Measurements from ENCODE around the gene ASIC2.

ASIC2 gene

GRCh38 chr17:33055746-33056145 is 237.3 kb downstream of the ASIC2 start:
- Histone ChIP-seq H3K23ac (ENCODE audit: low read depth, low read length, poor library complexity) (no peak overlapping the region), H3K27me3 (ENCODE audit: control insufficient read depth in 3 of 3, insufficient read depth in 3 of 3, low read depth in 1 of 3, low read length in 3 of 3) (no peaks in the 10 kb centered on the region), H3K9ac (ENCODE audit: low read depth, low read length, poor library complexity) (no peak overlapping the region), H2BK120ac (ENCODE audit: low read depth, low read length) (no peak overlapping the region), H2BK15ac (ENCODE audit: low read length) (no peak overlapping the region), H4K8ac (ENCODE audit: low read depth, low read length) (no peak overlapping the region), H3K79me1 (ENCODE audit: low read depth, low read length) (no peaks in the 10 kb centered on the region), H2AK5ac (ENCODE audit: low read depth, low read length) (no peak overlapping the region), H4K91ac (ENCODE audit: low read depth, low read length, poor library complexity) (no peak overlapping the region), H3K27ac (replicated peaks; ENCODE audit: low read length) (no peak overlapping the region), H3K14ac (ENCODE audit: low read length) (no peak overlapping the region), H3K4me2 (ENCODE audit: insufficient read depth, low read length, poor library complexity, severe bottlenecking) (no peak overlapping the region), H2BK5ac (ENCODE audit: low read length) (no peak overlapping the region), H2BK12ac (ENCODE audit: low read length) (no peak overlapping the region), H3K4me1 (ENCODE audit: control insufficient read depth in 2 of 2, insufficient read depth in 1 of 2, low read depth in 1 of 2, low read length in 2 of 2) (no peaks in the 10 kb centered on the region), H3K9me3 (replicated peaks in 1 of 2; ENCODE audit: control insufficient read depth in 2 of 2, insufficient read depth in 1 of 2, low read depth in 1 of 2, low read length in 2 of 2) (no peaks in the 10 kb centered on the region), H3K18ac (ENCODE audit: low read length) (no peak overlapping the region), H3K4ac (ENCODE audit: low read length) (no peak overlapping the region), H3K4me3 (ENCODE audit: low read length in 2 of 2) (no peak overlapping the region), H2AFZ (ENCODE audit: low read length) (no peak overlapping the region), H3K36me3 (replicated peaks in 1 of 2; ENCODE audit: control insufficient read depth in 2 of 2, insufficient read depth in 2 of 2, low read length in 2 of 2) (no peaks in the 10 kb centered on the region)
- DNase-seq (ENCODE audit: low spot score) = no peak
- WGBS, 2 donors (ENCODE audit: extremely low coverage in 2 of 2, insufficient read length in 2 of 2, insufficient replicate concordance in 1 of 2) = no CpG with 5 or more reads among the region's 9 CpGs

- DNase-seq (ENCODE audit: low spot score) = no peak
- no peak overlapping the region for H2BK5ac ChIP-seq (ENCODE audit: low read length)
- H3K9me3 ChIP-seq (replicated peaks in 1 of 2; ENCODE audit: control insufficient read depth in 2 of 2, insufficient read depth in 1 of 2, low read depth in 1 of 2, low read length in 2 of 2) = no peaks in the 10 kb centered on the region
- no peaks in the 10 kb centered on the region for H3K27me3 ChIP-seq (ENCODE audit: control insufficient read depth in 3 of 3, insufficient read depth in 3 of 3, low read depth in 1 of 3, low read length in 3 of 3)
- no peak overlapping the region for H4K8ac ChIP-seq (ENCODE audit: low read depth, low read length)
- H3K9ac ChIP-seq (ENCODE audit: low read depth, low read length, poor library complexity) = no peak overlapping the region
- no CpG with 5 or more reads among the region's 9 CpGs for WGBS, 2 donors (ENCODE audit: extremely low coverage in 2 of 2, insufficient read length in 2 of 2, insufficient replicate concordance in 1 of 2)
- no peak overlapping the region for H2AFZ ChIP-seq (ENCODE audit: low read length)
- no peak overlapping the region for H4K91ac ChIP-seq (ENCODE audit: low read depth, low read length, poor library complexity)
- no peak overlapping the region for H3K18ac ChIP-seq (ENCODE audit: low read length)
- H2BK120ac ChIP-seq (ENCODE audit: low read depth, low read length) = no peak overlapping the region
- H2BK15ac ChIP-seq (ENCODE audit: low read length) = no peak overlapping the region
- no peaks in the 10 kb centered on the region for H3K79me1 ChIP-seq (ENCODE audit: low read depth, low read length)
- H2BK12ac ChIP-seq (ENCODE audit: low read length) = no peak overlapping the region
- no peak overlapping the region for H2AK5ac ChIP-seq (ENCODE audit: low read depth, low read length)
- no peak overlapping the region for H3K27ac ChIP-seq (replicated peaks; ENCODE audit: low read length)
- no peak overlapping the region for H3K23ac ChIP-seq (ENCODE audit: low read depth, low read length, poor library complexity)
- no peaks in the 10 kb centered on the region for H3K4me1 ChIP-seq (ENCODE audit: control insufficient read depth in 2 of 2, insufficient read depth in 1 of 2, low read depth in 1 of 2, low read length in 2 of 2)
- H3K14ac ChIP-seq (ENCODE audit: low read length) = no peak overlapping the region
- no peak overlapping the region for H3K4ac ChIP-seq (ENCODE audit: low read length)
- H3K4me3 ChIP-seq (ENCODE audit: low read length in 2 of 2) = no peak overlapping the region
- H3K4me2 ChIP-seq (ENCODE audit: insufficient read depth, low read length, poor library complexity, severe bottlenecking) = no peak overlapping the region
- H3K36me3 ChIP-seq (replicated peaks in 1 of 2; ENCODE audit: control insufficient read depth in 2 of 2, insufficient read depth in 2 of 2, low read length in 2 of 2) = no peaks in the 10 kb centered on the region
Measured at GRCh38 chr17:33055171-33055611, 237.9 kb downstream of the ASIC2 start.

- no peaks in the 10 kb centered on the region for H3K9me3 ChIP-seq (replicated peaks in 1 of 2; ENCODE audit: control insufficient read depth in 2 of 2, insufficient read depth in 1 of 2, low read depth in 1 of 2, low read length in 2 of 2)
- H3K14ac ChIP-seq (ENCODE audit: low read length) = no peak overlapping the region
- no peaks in the 10 kb centered on the region for H3K4me1 ChIP-seq (ENCODE audit: control insufficient read depth in 2 of 2, insufficient read depth in 1 of 2, low read depth in 1 of 2, low read length in 2 of 2)
- WGBS, 2 donors (ENCODE audit: extremely low coverage in 2 of 2, insufficient read length in 2 of 2, insufficient replicate concordance in 1 of 2) = no CpG with 5 or more reads among the region's 5 CpGs
- H3K4ac ChIP-seq (ENCODE audit: low read length) = no peak overlapping the region
- no peak overlapping the region for H4K91ac ChIP-seq (ENCODE audit: low read depth, low read length, poor library complexity)
- no peak overlapping the region for H2BK5ac ChIP-seq (ENCODE audit: low read length)
- H2BK15ac ChIP-seq (ENCODE audit: low read length) = no peak overlapping the region
- no peak overlapping the region for H3K4me3 ChIP-seq (ENCODE audit: low read length in 2 of 2)
- H3K18ac ChIP-seq (ENCODE audit: low read length) = no peak overlapping the region
- no peak overlapping the region for H3K9ac ChIP-seq (ENCODE audit: low read depth, low read length, poor library complexity)
- no peak overlapping the region for H2BK120ac ChIP-seq (ENCODE audit: low read depth, low read length)
- no peak overlapping the region for H2AFZ ChIP-seq (ENCODE audit: low read length)
- H4K8ac ChIP-seq (ENCODE audit: low read depth, low read length) = no peak overlapping the region
- no peaks in the 10 kb centered on the region for H3K36me3 ChIP-seq (replicated peaks in 1 of 2; ENCODE audit: control insufficient read depth in 2 of 2, insufficient read depth in 2 of 2, low read length in 2 of 2)
- no peaks in the 10 kb centered on the region for H3K27me3 ChIP-seq (ENCODE audit: control insufficient read depth in 3 of 3, insufficient read depth in 3 of 3, low read depth in 1 of 3, low read length in 3 of 3)
- H3K4me2 ChIP-seq (ENCODE audit: insufficient read depth, low read length, poor library complexity, severe bottlenecking) = no peak overlapping the region
- no peak overlapping the region for H3K23ac ChIP-seq (ENCODE audit: low read depth, low read length, poor library complexity)
- H2BK12ac ChIP-seq (ENCODE audit: low read length) = no peak overlapping the region
- no peak overlapping the region for H3K27ac ChIP-seq (replicated peaks; ENCODE audit: low read length)
- H3K79me1 ChIP-seq (ENCODE audit: low read depth, low read length) = no peaks in the 10 kb centered on the region
- DNase-seq (ENCODE audit: low spot score) = no peak
- H2AK5ac ChIP-seq (ENCODE audit: low read depth, low read length) = no peak overlapping the region
Measured at GRCh38 chr17:33054412-33054811, 238.7 kb downstream of the ASIC2 start.

GRCh38 chr17:33053676-33054075 is 239.4 kb downstream of the ASIC2 start:
- Histone ChIP-seq H3K14ac (ENCODE audit: low read length) (no peak overlapping the region), H3K18ac (ENCODE audit: low read length) (no peak overlapping the region), H3K9ac (ENCODE audit: low read depth, low read length, poor library complexity) (no peak overlapping the region), H2AK5ac (ENCODE audit: low read depth, low read length) (no peak overlapping the region), H3K4me3 (ENCODE audit: low read length in 2 of 2) (no peak overlapping the region), H3K27me3 (ENCODE audit: control insufficient read depth in 3 of 3, insufficient read depth in 3 of 3, low read depth in 1 of 3, low read length in 3 of 3) (no peaks in the 10 kb centered on the region), H3K4me2 (ENCODE audit: insufficient read depth, low read length, poor library complexity, severe bottlenecking) (no peak overlapping the region), H3K36me3 (replicated peaks in 1 of 2; ENCODE audit: control insufficient read depth in 2 of 2, insufficient read depth in 2 of 2, low read length in 2 of 2) (no peaks in the 10 kb centered on the region), H4K8ac (ENCODE audit: low read depth, low read length) (no peak overlapping the region), H3K23ac (ENCODE audit: low read depth, low read length, poor library complexity) (no peak overlapping the region), H4K91ac (ENCODE audit: low read depth, low read length, poor library complexity) (no peak overlapping the region), H2BK15ac (ENCODE audit: low read length) (no peak overlapping the region), H3K4ac (ENCODE audit: low read length) (no peak overlapping the region), H3K9me3 (replicated peaks in 1 of 2; ENCODE audit: control insufficient read depth in 2 of 2, insufficient read depth in 1 of 2, low read depth in 1 of 2, low read length in 2 of 2) (no peaks in the 10 kb centered on the region), H2BK120ac (ENCODE audit: low read depth, low read length) (no peak overlapping the region), H2BK12ac (ENCODE audit: low read length) (no peak overlapping the region), H2BK5ac (ENCODE audit: low read length) (no peak overlapping the region), H3K27ac (replicated peaks; ENCODE audit: low read length) (no peak overlapping the region), H3K4me1 (ENCODE audit: control insufficient read depth in 2 of 2, insufficient read depth in 1 of 2, low read depth in 1 of 2, low read length in 2 of 2) (no peaks in the 10 kb centered on the region), H2AFZ (ENCODE audit: low read length) (no peak overlapping the region), H3K79me1 (ENCODE audit: low read depth, low read length) (no peaks in the 10 kb centered on the region)
- no peak for DNase-seq (ENCODE audit: low spot score)
- no CpG with 5 or more reads among the region's 2 CpGs for WGBS, 2 donors (ENCODE audit: extremely low coverage in 2 of 2, insufficient read length in 2 of 2, insufficient replicate concordance in 1 of 2)

All from neuronal stem cell (in vitro differentiated cells).